HepG2 (cell line): ENCODE measurements around the gene MYLK2. TPM values are rescaled to one million over a fixed set of nuclear protein-coding genes. Genes with fewer than 3 reads are reported as not detected.

Experiments used
- BHLHE40 ChIP-seq: IDR thresholded peaks from 2 replicates; pipeline ENCODE4 v1.6.1; 2011; ENCODE audit warnings: low read length, improper control_type of control experiment
- FOXO4 ChIP-seq: sonication (generic); formaldehyde crosslinking; conservative IDR thresholded peaks from 2 replicates; pipeline ENCODE4 v1.8.1; 2023; ENCODE audit warnings: missing genetic modification reagents
- KLF16 ChIP-seq, 2 experiments: sonication (generic) in 1 of 2; formaldehyde crosslinking in 1 of 2; IDR thresholded peaks; 2 replicates each; pipeline versions ENCODE4 v1.6.1 to v1.8.0; 2016 to 2023; ENCODE audit warnings: missing genetic modification reagents in 2 of 2, missing compliant biosample characterization in 1 of 2
- MAZ ChIP-seq, 2 experiments: sonication (generic) in 1 of 2; formaldehyde crosslinking in 1 of 2; IDR thresholded peaks; 2 replicates each; pipeline versions ENCODE4 v1.5.0 to v1.6.1; 2012 to 2020; ENCODE audit warnings: low read depth in 2 of 2, mild to moderate bottlenecking in 2 of 2, borderline replicate concordance in 1 of 2, improper control_type of control experiment in 1 of 2, low read length in 1 of 2, missing genetic modification reagents in 1 of 2, moderate library complexity in 1 of 2
- MEIS2 ChIP-seq: sonication (generic); formaldehyde crosslinking; IDR thresholded peaks from 2 replicates; pipeline ENCODE4 v1.9.0; 2021; ENCODE audit warnings: mild to moderate bottlenecking, missing genetic modification reagents
- RBFOX2 ChIP-seq: fragments of 200-400 bp; formaldehyde crosslinking; IDR thresholded peaks from 2 replicates; pipeline ENCODE4 v1.6.1; 2017; ENCODE audit warnings: low read depth, mild to moderate bottlenecking, low read length
- RFX1 ChIP-seq: fragments of 450-650 bp; IDR thresholded peaks from 2 replicates; pipeline ENCODE4 v1.6.1; 2017
- TBX3 ChIP-seq: fragments of 450-650 bp; IDR thresholded peaks from 2 replicates; pipeline ENCODE4 v1.6.1; 2017; ENCODE audit warnings: antibody characterized with exemption, mild to moderate bottlenecking, inconsistent platforms, borderline replicate concordance
- ZBTB3 ChIP-seq: sonication (generic); formaldehyde crosslinking; IDR thresholded peaks from 2 replicates; pipeline ENCODE4 v1.4.0; 2020; ENCODE audit warnings: low read depth, mild to moderate bottlenecking, moderate library complexity, missing genetic modification reagents, borderline replicate concordance
- ZBTB39 ChIP-seq: sonication (generic); formaldehyde crosslinking; IDR thresholded peaks from 2 replicates; pipeline ENCODE4 v1.5.0; 2020; ENCODE audit warnings: missing genetic modification reagents
- ZNF317 ChIP-seq: sonication (generic); formaldehyde crosslinking; IDR thresholded peaks from 2 replicates; pipeline ENCODE4 v1.5.0; 2020; ENCODE audit warnings: mild to moderate bottlenecking, missing genetic modification reagents
- ZNF546 ChIP-seq: sonication (generic); formaldehyde crosslinking; conservative IDR thresholded peaks from 2 replicates; pipeline ENCODE4 v1.8.1; 2023; ENCODE audit warnings: mild to moderate bottlenecking, missing genetic modification reagents
- ZSCAN22 ChIP-seq: sonication (generic); formaldehyde crosslinking; IDR thresholded peaks from 2 replicates; pipeline ENCODE4 v1.4.0; 2020; ENCODE audit warnings: mild to moderate bottlenecking, missing genetic modification reagents
- ZSCAN9 ChIP-seq: IDR thresholded peaks from 2 replicates; pipeline ENCODE4 v1.6.1; 2016; ENCODE audit warnings: borderline replicate concordance
- polyA plus RNA-seq, 8 experiments: library from polyadenylated mRNA; depleted of rRNA in 3 of 8; stranded (reverse) in 7 of 8; unstranded in 1 of 8; fragments of >200 nt; fragmentation: Illumina TruSeq in 4 of 8; extraction: Trizol in 4 of 8; gene quantifications; 2 replicates each; pipeline versions ENCODE4 v1.2.1 to v1.2.3, GENCODE V29; 2011 to 2016; ENCODE audit warnings: low read depth in 4 of 8, missing spikeins in 1 of 8, mixed read lengths in 1 of 8; ENCODE audit not compliant: insufficient read depth in 1 of 8
- total RNA-seq, 5 experiments: library from RNA; depleted of rRNA; stranded (reverse); fragments of >200 nt; fragmentation: Illumina TruSeq; extraction: Trizol; gene quantifications; 2 replicates each; pipeline ENCODE4 v1.2.3, GENCODE V29; 2016; ENCODE audit warnings: low read depth in 1 of 5
- TF ChIP-seq, protein P1 (sequence below): sonication (generic); formaldehyde crosslinking; IDR thresholded peaks from 2 replicates; pipeline ENCODE4 v1.4.0; 2020; ENCODE audit warnings: missing genetic modification reagents
- TF ChIP-seq, protein P2 (sequence below): sonication (generic); formaldehyde crosslinking; IDR thresholded peaks from 2 replicates; pipeline ENCODE4 v1.4.0; 2020; ENCODE audit warnings: missing genetic modification reagents
- TF ChIP-seq, protein P3 (sequence below): sonication (generic); formaldehyde crosslinking; IDR thresholded peaks from 2 replicates; pipeline ENCODE4 v1.5.0; 2020; ENCODE audit warnings: mild to moderate bottlenecking, missing genetic modification reagents, borderline replicate concordance

MYLK2 gene
- total and polyA plus RNA-seq, 2 of the 13 experiments (the other 11 are each of a cell fraction or from before 2014, with no cell fraction given): 0.27 TPM; not detected in 1

- TF ChIP-seq ZBTB39 (CRISPR knock-in tag): no peak
- TF ChIP-seq TBX3: no peak
- TF ChIP-seq BHLHE40: 0 out of 2 replicates have a peak, but pooled peaks have one; percentile 5
- TF ChIP-seq ZBTB3 (CRISPR knock-in tag): no peak
- TF ChIP-seq FOXO4 (CRISPR knock-in tag): no peak
- TF ChIP-seq ZNF546 (CRISPR knock-in tag): no peak
- peak; percentile 82 for TF ChIP-seq ZSCAN9 (CRISPR knock-in tag)
- TF ChIP-seq MEIS2 (CRISPR knock-in tag): no peak
- no peak for TF ChIP-seq ZSCAN22
- TF ChIP-seq, protein P1, sequence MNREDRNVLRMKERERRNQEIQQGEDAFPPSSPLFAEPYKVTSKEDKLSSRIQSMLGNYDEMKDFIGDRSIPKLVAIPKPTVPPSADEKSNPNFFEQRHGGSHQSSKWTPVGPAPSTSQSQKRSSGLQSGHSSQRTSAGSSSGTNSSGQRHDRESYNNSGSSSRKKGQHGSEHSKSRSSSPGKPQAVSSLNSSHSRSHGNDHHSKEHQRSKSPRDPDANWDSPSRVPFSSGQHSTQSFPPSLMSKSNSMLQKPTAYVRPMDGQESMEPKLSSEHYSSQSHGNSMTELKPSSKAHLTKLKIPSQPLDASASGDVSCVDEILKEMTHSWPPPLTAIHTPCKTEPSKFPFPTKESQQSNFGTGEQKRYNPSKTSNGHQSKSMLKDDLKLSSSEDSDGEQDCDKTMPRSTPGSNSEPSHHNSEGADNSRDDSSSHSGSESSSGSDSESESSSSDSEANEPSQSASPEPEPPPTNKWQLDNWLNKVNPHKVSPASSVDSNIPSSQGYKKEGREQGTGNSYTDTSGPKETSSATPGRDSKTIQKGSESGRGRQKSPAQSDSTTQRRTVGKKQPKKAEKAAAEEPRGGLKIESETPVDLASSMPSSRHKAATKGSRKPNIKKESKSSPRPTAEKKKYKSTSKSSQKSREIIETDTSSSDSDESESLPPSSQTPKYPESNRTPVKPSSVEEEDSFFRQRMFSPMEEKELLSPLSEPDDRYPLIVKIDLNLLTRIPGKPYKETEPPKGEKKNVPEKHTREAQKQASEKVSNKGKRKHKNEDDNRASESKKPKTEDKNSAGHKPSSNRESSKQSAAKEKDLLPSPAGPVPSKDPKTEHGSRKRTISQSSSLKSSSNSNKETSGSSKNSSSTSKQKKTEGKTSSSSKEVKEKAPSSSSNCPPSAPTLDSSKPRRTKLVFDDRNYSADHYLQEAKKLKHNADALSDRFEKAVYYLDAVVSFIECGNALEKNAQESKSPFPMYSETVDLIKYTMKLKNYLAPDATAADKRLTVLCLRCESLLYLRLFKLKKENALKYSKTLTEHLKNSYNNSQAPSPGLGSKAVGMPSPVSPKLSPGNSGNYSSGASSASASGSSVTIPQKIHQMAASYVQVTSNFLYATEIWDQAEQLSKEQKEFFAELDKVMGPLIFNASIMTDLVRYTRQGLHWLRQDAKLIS: no peak
- TF ChIP-seq MAZ (IDR thresholded peaks at IDR 0.05; ENCODE audit: borderline replicate concordance, low read depth, low read length): 0 out of 2 replicates have a peak, but pooled peaks have one; percentile 26
- TF ChIP-seq MAZ (CRISPR knock-in tag; IDR thresholded peaks at IDR 0.05; ENCODE audit: low read depth): no peak
- TF ChIP-seq, protein P2, sequence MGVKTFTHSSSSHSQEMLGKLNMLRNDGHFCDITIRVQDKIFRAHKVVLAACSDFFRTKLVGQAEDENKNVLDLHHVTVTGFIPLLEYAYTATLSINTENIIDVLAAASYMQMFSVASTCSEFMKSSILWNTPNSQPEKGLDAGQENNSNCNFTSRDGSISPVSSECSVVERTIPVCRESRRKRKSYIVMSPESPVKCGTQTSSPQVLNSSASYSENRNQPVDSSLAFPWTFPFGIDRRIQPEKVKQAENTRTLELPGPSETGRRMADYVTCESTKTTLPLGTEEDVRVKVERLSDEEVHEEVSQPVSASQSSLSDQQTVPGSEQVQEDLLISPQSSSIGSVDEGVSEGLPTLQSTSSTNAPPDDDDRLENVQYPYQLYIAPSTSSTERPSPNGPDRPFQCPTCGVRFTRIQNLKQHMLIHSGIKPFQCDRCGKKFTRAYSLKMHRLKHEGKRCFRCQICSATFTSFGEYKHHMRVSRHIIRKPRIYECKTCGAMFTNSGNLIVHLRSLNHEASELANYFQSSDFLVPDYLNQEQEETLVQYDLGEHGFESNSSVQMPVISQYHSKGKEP (CRISPR knock-in tag): no peak
- peak in 1 of 2 experiments; percentile 41; a peak in 1 of 4 replicates for TF ChIP-seq KLF16 (CRISPR knock-in tag; IDR thresholded peaks at IDR 0.05)
- TF ChIP-seq, protein P3, sequence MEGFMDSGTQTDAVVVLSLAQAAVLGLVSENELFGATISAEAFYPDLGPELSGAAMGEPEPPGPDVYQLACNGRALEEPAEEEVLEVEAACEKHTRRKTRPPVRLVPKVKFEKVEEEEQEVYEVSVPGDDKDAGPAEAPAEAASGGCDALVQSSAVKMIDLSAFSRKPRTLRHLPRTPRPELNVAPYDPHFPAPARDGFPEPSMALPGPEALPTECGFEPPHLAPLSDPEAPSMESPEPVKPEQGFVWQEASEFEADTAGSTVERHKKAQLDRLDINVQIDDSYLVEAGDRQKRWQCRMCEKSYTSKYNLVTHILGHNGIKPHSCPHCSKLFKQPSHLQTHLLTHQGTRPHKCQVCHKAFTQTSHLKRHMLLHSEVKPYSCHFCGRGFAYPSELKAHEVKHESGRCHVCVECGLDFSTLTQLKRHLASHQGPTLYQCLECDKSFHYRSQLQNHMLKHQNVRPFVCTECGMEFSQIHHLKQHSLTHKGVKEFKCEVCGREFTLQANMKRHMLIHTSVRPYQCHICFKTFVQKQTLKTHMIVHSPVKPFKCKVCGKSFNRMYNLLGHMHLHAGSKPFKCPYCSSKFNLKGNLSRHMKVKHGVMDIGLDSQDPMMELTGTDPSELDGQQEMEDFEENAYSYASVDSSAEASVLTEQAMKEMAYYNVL (CRISPR knock-in tag): no peak
- TF ChIP-seq RBFOX2: no peak
- TF ChIP-seq ZNF317 (CRISPR knock-in tag): no peak
- TF ChIP-seq RFX1: no peak
These were observed 17.1 kb downstream of the MYLK2 start (continued) for GRCh38 chr20:31835977-31836852.
